ENCODE results near the gene SNRNP70.

- no peak for TF ChIP-seq CTCF (conservative IDR thresholded peaks at IDR 0.05 in 1 of 2, IDR thresholded peaks at IDR 0.05 in 1 of 2; ENCODE audit: extremely low read depth in 1 of 2, insufficient read depth in 1 of 2, low read depth in 1 of 2, low read length in 2 of 2)
- no peak for TF ChIP-seq EZH2 (IDR thresholded peaks at IDR 0.05; ENCODE audit: borderline replicate concordance, low read length)
These were observed 70.0 kb downstream of the SNRNP70 start, which contains the start of gene HRC for GRCh38 chr19:49155005-49155819.

Measured in mammary epithelial cell (primary cell).